ENCODE measurements around the gene CYBC1. TPM values are rescaled to one million over a fixed set of nuclear protein-coding genes. Genes with fewer than 3 reads are reported as not detected.
A peak's percentile ranks its signal among the peaks of the same experiment; 100 is the strongest.

Gene CYBC1
- total and polyA plus RNA-seq, 2 donors (not counting 1 experiment from before 2014, with no cell fraction given), result 62.7 to 64.1 TPM

- Histone ChIP-seq H3K9ac (ENCODE audit: insufficient read depth, low read length) (no peak overlapping the region), H3K4me2 (ENCODE audit: extremely low read depth, insufficient read depth, low read length) (peak overlapping the region; percentile 48), H3K27ac (ENCODE audit: insufficient read depth, low read length) (peak overlapping the region; percentile 28), H4K20me1 (ENCODE audit: control insufficient read depth, extremely low read depth, insufficient read depth, low read length) (no peaks in the 10 kb centered on the region), H3K9me3 (ENCODE audit: control insufficient read depth, insufficient read depth, low read depth, low read length) (no peaks in the 10 kb centered on the region), H3K79me2 (ENCODE audit: control insufficient read depth, insufficient read depth, low read length) (no peaks in the 10 kb centered on the region), H3K4me3 (replicated peaks in 1 of 4; ENCODE audit: control extremely low read depth in 1 of 4, insufficient read depth in 1 of 4, low read depth in 3 of 4, low read length in 4 of 4) (no peak overlapping the region), H2AFZ (ENCODE audit: low read length) (no peak overlapping the region), H3K27me3 (ENCODE audit: control insufficient read depth, insufficient read depth, low read length) (no peaks in the 10 kb centered on the region), H3K36me3 (ENCODE audit: control insufficient read depth, insufficient read depth, low read length) (peaks cover 5% of the 10 kb centered on the region), H3K4me1 (ENCODE audit: control insufficient read depth, extremely low read depth, insufficient read depth, low read length) (peaks cover 20% of the 10 kb centered on the region)
- DNase-seq (ENCODE audit: low read depth in 2 of 2), result peak; percentile 55 to 70
- TF ChIP-seq CTCF (conservative IDR thresholded peaks at IDR 0.05 in 1 of 2, IDR thresholded peaks at IDR 0.05 in 1 of 2; ENCODE audit: low read depth in 1 of 2, low read length in 2 of 2) (no peak), EZH2 (IDR thresholded peaks at IDR 0.05; ENCODE audit: low read length, missing control alignments) (no peak)
Measured at GRCh38 chr17:82399041-82399441, 51.5 kb downstream of the CYBC1 start.

- Histone ChIP-seq H3K79me2 (ENCODE audit: control insufficient read depth, insufficient read depth, low read length) (no peaks in the 10 kb centered on the region), H3K27me3 (ENCODE audit: control insufficient read depth, insufficient read depth, low read length) (no peaks in the 10 kb centered on the region), H3K36me3 (ENCODE audit: control insufficient read depth, insufficient read depth, low read length) (peaks cover 2% of the 10 kb centered on the region), H2AFZ (ENCODE audit: low read length) (no peak overlapping the region), H3K4me1 (ENCODE audit: control insufficient read depth, extremely low read depth, insufficient read depth, low read length) (peaks cover 20% of the 10 kb centered on the region), H3K4me3 (replicated peaks in 1 of 4; ENCODE audit: control extremely low read depth in 1 of 4, insufficient read depth in 1 of 4, low read depth in 3 of 4, low read length in 4 of 4) (no peak overlapping the region), H3K9me3 (ENCODE audit: control insufficient read depth, insufficient read depth, low read depth, low read length) (no peaks in the 10 kb centered on the region), H3K27ac (ENCODE audit: insufficient read depth, low read length) (no peak overlapping the region), H3K4me2 (ENCODE audit: extremely low read depth, insufficient read depth, low read length) (peak overlapping the region; percentile 25), H4K20me1 (ENCODE audit: control insufficient read depth, extremely low read depth, insufficient read depth, low read length) (no peaks in the 10 kb centered on the region), H3K9ac (ENCODE audit: insufficient read depth, low read length) (no peak overlapping the region)
- no peak for DNase-seq (ENCODE audit: low read depth in 2 of 2)
- TF ChIP-seq EZH2 (IDR thresholded peaks at IDR 0.05; ENCODE audit: low read length, missing control alignments) (no peak), CTCF (conservative IDR thresholded peaks at IDR 0.05 in 1 of 2, IDR thresholded peaks at IDR 0.05 in 1 of 2; ENCODE audit: low read depth in 1 of 2, low read length in 2 of 2) (no peak)
Measured at GRCh38 chr17:82397449-82398335, 52.9 kb downstream of the CYBC1 start.

GRCh38 chr17:82396601-82397435 lies 53.7 kb downstream of the CYBC1 start:
- peak overlapping the region; percentile 38 for H3K9ac ChIP-seq (ENCODE audit: insufficient read depth, low read length)
- peak overlapping the region; percentile 71 for H3K27ac ChIP-seq (ENCODE audit: insufficient read depth, low read length)
- no peaks in the 10 kb centered on the region for H3K27me3 ChIP-seq (ENCODE audit: control insufficient read depth, insufficient read depth, low read length)
- no peaks in the 10 kb centered on the region for H3K79me2 ChIP-seq (ENCODE audit: control insufficient read depth, insufficient read depth, low read length)
- H4K20me1 ChIP-seq (ENCODE audit: control insufficient read depth, extremely low read depth, insufficient read depth, low read length), result no peaks in the 10 kb centered on the region
- H2AFZ ChIP-seq (ENCODE audit: low read length), result no peak overlapping the region
- H3K9me3 ChIP-seq (ENCODE audit: control insufficient read depth, insufficient read depth, low read depth, low read length), result no peaks in the 10 kb centered on the region
- peaks cover 20% of the 10 kb centered on the region for H3K4me1 ChIP-seq (ENCODE audit: control insufficient read depth, extremely low read depth, insufficient read depth, low read length)
- H3K36me3 ChIP-seq (ENCODE audit: control insufficient read depth, insufficient read depth, low read length), result peaks cover 2% of the 10 kb centered on the region
- no peak overlapping the region for H3K4me3 ChIP-seq (replicated peaks in 1 of 4; ENCODE audit: control extremely low read depth in 1 of 4, insufficient read depth in 1 of 4, low read depth in 3 of 4, low read length in 4 of 4)
- peak overlapping the region; percentile 13 for H3K4me2 ChIP-seq (ENCODE audit: extremely low read depth, insufficient read depth, low read length)
- peak; percentile 62 to 92 for DNase-seq (ENCODE audit: low read depth in 2 of 2)
- no peak for TF ChIP-seq CTCF (conservative IDR thresholded peaks at IDR 0.05 in 1 of 2, IDR thresholded peaks at IDR 0.05 in 1 of 2; ENCODE audit: low read depth in 1 of 2, low read length in 2 of 2)
- TF ChIP-seq EZH2 (IDR thresholded peaks at IDR 0.05; ENCODE audit: low read length, missing control alignments), result no peak

All from fibroblast of lung (primary cell).